GM19463 (cell line): ENCODE data around the gene DAPK1.
A peak's percentile ranks its signal among the peaks of the same experiment; 100 is the strongest.

Source experiments
- ATAC-seq: cut with Tn5 transposase; IDR thresholded peaks from one replicate; pipeline ENCODE4 v1.9.1; 2021; ENCODE audit warnings: mild to moderate bottlenecking, moderate library complexity; ENCODE audit not compliant: unreplicated experiment

The DAPK1 gene

DNA sequence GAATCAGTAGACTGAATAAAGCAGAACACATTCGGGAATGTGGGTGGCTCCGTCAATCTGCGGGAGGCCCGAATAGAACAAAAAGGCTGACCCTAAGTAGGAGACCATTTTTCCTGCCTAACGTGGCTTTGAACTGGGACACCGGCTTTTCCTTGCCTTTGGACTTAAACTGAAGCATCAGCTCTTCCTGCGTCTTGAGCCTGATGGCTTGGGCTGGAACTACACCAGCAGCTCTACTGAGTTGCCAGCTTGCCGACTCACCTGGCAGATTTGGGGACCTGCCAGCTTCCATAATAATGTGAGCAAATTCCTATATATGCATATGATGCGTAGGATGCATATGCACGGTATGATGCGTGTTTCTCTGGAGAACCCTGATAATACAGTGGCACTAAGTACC, 111.3 kb downstream of the DAPK1 start:
- ATAC-seq = no peak

- ATAC-seq = no peak
These were observed 111.8 kb downstream of the DAPK1 start for GRCh38 chr9:87609486-87609885.

GRCh38 chr9:87610200-87611155, 112.8 kb downstream of the DAPK1 start:
- no peak for ATAC-seq

DNA sequence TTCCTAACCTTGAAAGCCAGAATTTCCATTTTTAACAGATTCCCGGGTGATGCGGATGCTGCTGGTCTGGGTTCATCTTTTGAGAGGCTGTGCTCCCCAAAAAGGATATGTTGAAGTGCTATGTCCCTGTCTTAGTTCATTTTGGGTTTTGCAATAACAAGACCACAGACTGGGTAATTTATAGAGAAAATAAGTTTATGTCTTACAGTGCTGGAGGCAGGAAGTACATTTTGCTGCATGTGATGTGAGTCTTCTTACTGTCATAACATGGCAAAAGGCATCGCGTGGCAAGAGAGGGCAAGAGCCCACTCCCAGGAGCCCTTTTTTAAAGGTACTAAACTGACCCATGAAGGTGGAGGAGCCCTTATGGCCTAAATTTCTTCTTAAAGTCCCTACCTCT, 114.1 kb downstream of the DAPK1 start:
- no peak for ATAC-seq

DNA sequence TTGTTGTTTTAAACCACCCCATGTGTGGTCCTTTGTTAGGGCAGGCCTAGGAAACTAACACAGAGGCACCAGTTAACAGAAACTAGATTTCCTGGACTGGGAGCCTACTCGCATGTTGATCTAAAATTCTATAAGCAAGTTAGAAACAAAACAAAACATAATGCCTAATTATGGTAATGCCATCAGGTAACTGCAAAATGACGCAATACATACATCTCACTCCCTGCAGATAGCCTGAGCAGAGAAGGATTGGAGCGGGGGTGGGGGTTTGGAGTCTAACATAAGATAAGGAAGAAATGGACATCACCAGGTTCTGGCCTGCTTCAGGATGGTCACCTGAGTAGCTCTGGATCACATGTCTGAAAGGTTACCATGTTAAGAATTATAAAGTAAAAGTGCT, 114.9 kb downstream of the DAPK1 start:
- ATAC-seq = no peak

DNA sequence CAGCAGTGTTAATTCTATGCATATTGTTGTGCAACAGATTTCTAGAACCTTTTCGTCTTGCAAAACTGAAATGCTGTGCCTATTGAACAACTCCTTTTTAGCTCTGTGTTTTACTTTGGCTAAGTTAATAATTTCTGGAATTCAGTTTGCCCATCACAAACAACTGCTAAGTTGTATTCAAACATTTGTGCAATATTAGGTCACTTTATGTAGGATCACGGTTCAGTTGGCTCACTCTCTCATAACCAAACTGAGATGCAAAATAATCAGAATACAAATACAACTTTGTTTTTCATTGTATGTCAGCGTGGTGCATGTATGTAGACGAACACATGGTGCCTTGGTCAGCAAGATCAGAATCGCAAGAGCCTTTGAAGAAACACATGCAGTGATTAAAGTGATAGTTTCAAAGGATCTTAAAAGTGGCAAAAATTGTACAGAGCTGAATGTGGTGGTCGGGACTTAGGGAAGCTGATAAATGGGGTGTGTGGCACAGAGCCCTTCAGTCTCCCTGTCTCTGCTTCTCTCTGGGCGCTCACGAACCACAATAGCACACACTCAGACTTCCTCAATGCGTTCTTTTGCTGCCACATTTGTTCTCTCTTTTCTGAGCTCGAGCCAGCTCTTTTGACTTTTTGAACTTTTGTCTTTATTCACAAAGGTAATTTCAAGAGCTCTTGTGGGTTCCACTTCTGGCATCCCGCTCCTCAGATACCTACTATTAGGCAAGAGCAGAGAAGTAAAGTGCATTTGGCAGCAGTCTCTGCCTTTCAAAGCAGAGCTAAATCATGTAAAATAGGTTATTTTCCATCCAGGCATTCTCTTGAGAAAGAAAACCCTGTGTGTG, 115.8 kb downstream of the DAPK1 start:
- ATAC-seq = peak; percentile 56

- no peak for ATAC-seq
These were observed 116.7 kb downstream of the DAPK1 start for GRCh38 chr9:87614397-87614796.

- ATAC-seq = no peak
These were observed 117.5 kb downstream of the DAPK1 start for GRCh38 chr9:87615136-87615535.

DNA sequence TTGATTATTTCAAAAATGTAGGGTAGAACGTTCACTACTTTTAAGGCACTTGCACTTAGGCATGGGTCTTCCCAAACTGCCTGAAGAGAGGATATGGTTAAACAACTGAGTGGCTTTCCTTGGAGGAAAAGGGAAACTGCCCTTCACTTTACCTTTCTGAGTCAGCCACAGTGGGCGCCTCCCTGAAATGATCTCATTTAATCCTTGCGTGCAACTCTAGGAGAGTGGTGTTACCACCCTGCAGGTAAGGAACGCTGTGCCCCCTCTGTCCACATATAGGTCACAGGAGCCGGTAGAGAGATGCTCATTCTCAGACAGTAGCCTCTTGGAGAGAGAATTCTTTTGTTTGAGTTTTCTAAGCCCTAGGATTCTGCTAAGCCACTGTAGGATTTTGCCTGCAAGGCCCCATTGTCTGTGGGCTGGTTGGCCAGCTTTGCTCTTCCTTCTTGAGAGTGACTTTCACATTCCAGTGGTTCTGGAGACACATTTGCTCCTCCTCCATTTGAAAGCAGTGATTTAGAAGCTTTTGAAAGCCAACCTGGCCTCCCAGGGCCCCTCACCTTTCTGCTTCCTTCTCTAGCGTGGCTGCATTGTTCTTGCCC, 118.0 kb downstream of the DAPK1 start:
- ATAC-seq = no peak

DNA sequence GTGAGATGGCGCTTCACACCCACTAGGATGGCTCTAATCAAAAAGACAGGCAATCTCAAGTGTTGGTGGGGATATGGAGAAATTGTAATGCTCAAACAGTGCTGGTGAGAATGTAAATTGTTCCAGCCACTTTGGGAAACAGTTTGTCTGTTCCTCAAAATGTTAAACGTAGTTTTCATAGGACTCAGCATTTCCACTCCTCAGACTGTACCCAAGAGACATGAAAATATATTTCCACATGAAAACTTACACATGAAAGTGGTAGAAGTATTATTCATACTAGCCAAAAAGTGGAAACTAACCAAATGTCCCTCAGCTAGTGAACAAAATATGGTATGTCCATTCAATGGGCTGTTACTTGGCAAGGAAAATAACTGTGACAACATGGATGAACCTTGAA, 120.6 kb downstream of the DAPK1 start:
- ATAC-seq = no peak

DNA sequence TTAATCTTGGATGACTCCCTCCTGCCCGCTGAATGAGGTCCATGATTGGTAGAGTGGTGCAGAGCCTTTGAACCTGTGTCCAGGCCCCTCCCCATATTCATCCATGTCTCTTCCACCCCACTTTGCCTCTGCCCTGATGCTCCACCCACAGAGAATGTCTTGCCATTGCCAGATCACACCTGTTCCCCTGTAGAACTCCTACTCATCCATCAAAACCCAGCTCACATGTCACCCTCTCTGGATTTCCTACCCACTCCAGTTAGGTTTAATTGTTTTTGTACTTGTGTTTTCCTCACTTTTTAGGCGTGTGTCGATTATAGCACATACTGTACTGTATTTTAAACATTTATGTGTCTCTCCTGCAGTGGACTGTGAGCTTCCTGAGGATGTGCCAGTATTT, 121.3 kb downstream of the DAPK1 start:
- ATAC-seq = no peak

- ATAC-seq = no peak
These were observed 121.7 kb downstream of the DAPK1 start for GRCh38 chr9:87619346-87619745.

GRCh38 chr9:87620731-87621322, 123.2 kb downstream of the DAPK1 start:
- no peak for ATAC-seq

- no peak for ATAC-seq
These were observed 124.4 kb downstream of the DAPK1 start for GRCh38 chr9:87622098-87622497.

DNA sequence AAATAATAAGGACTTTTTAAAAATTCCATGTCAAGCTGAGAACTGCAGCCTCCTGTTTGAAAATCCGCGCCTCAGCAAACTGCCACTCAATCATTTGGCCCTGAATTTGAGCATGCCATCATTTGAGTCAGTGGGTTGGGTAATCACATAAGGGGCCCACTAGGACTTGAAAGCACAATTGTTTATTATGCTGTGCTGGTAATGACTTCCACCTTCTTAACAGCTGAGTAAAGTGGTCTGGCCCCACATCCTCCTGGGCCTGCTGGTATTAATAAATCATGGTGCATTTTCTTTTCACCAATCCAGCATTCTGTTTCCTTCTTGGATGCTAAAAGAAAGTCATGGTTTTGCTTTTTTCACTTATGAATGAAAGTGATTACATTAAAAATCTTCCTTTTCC, 125.3 kb downstream of the DAPK1 start:
- ATAC-seq = no peak

GRCh38 chr9:87628346-87628745, 130.7 kb downstream of the DAPK1 start:
- no peak for ATAC-seq

DNA sequence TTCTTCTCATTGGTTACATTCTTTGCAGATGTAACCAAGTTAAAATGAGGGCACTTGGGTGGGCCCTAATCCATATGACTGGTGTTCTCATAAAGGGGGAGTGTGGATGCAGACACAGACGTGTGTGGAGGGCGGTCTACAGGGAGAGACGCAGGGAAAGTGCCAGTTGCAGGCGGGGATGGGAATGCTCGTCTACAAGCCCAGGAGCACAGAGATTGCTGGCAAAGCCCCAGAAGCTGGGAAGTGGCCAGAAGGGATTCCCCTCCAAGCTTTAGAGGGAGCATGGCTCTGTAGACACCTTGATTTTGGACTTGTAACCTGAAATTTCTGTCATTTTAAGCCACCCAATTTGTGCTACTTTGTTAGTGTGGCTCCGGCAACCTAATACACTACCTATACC, 131.4 kb downstream of the DAPK1 start:
- ATAC-seq = no peak

GRCh38 chr9:87630266-87630665, 132.6 kb downstream of the DAPK1 start:
- ATAC-seq = no peak

DNA sequence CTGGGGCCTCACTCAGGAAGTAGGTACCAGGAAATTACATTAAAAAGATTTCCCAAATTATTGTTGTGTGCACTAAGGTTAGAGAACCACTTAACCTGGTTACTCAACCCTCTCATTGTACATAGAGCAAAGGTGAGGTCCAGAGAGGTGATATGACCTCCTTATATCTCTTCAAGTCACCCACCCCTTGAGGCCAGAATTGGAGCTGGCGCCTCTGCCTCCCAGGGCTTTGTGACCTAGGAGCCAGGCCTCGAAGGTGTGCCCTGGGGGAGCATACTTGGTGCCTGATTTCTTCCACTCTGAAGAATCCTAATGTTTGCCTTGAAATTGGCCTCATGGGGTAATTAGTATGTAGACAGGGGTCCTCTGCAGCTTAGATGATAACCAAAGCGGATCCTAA, 133.2 kb downstream of the DAPK1 start:
- no peak for ATAC-seq

- ATAC-seq = no peak
These were observed 138.2 kb downstream of the DAPK1 start for GRCh38 chr9:87635656-87636501.
